ENCODE measurements around the gene SPRTN.

The SPRTN gene

GRCh38 chr1:231338270-231339128 lies at the start of gene SPRTN:
TSS of gene SPRTN (plus strand) at chr1:231338293. CDS start at chr1:231338384, 91 bp downstream.
- no peak for DNase-seq (ENCODE audit: extremely low read depth, low read depth)
- no peak for TF ChIP-seq CTCF (IDR thresholded peaks at IDR 0.05; ENCODE audit: low read depth, low read length)

DNA sequence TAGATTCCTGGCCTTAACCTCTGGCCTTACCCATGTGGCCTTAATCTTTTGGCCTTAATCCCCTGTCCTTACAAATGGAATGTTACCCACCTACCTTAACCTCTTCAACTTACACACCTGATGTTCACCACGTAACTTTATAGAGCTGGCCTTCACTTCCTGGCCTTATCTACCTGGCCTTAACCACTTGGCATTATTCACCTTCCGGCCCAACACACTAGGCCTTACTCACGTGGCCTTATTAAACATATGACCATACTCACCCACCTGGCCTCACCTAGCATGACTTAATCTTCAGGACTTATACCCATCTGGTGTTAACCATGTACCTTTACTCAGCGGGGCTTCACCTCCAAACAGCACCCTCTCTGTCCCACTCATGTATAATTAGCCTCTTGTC lies 42.2 kb upstream of the SPRTN start:
- TF ChIP-seq CTCF (IDR thresholded peaks at IDR 0.05; ENCODE audit: low read depth, low read length) = no peak
- no peak for DNase-seq (ENCODE audit: extremely low read depth, low read depth)

GRCh38 chr1:231301990-231302389 lies 36.1 kb upstream of the SPRTN start:
- TF ChIP-seq CTCF (IDR thresholded peaks at IDR 0.05; ENCODE audit: low read depth, low read length) = no peak
- no peak for DNase-seq (ENCODE audit: extremely low read depth, low read depth)

DNA sequence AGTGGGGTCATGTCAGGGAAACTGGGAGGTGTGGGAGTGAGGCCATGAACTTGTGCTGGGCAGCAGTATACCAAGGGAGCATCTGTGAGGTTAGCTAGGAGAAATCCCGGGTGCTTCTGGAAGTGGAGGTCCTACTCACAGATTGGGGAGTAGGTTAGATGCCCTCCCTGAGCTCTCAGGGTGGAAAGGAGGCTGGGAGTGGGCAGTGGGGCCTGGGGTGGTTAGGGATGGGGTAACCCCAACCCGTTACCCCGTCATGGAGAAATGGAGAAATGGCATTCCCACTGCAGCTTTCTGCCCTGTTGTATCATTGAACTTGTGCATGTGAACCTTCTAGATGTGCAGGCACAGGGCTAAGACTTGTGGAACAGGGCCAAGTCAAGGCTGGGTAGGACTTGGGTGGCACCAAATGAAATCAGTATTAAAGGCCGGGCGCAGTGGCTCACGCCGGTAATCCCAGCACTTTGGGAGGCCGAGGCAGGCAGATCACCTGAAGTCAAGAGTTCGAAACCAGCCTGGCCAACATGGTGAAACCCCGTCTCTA lies 27.6 kb upstream of the SPRTN start:
- no peak for DNase-seq (ENCODE audit: extremely low read depth, low read depth)
- TF ChIP-seq CTCF (IDR thresholded peaks at IDR 0.05; ENCODE audit: low read depth, low read length) = no peak

- no peak for DNase-seq (ENCODE audit: extremely low read depth, low read depth)
- no peak for TF ChIP-seq CTCF (IDR thresholded peaks at IDR 0.05; ENCODE audit: low read depth, low read length)
These were observed 26.2 kb upstream of the SPRTN start for GRCh38 chr1:231311720-231312431.

DNA sequence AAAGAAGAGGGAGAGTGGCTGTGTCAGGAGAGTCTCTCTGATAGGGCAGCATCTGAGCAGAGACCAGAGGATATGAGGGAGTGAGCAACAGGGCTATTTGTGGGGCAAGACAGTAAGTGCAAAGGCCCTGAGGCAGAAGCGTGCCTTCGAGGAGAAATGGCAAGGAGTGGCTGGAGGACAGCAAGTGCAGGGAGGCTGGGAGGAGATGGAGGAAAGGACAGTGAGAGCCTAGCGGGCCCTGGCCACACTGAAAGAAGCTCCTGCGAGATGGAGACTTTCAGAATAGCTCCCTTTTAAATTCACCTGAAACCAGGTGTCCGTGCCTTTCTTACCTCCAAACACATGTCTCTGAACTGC lies 25.7 kb upstream of the SPRTN start:
- no peak for DNase-seq (ENCODE audit: extremely low read depth, low read depth)
- TF ChIP-seq CTCF (IDR thresholded peaks at IDR 0.05; ENCODE audit: low read depth, low read length) = no peak

DNA sequence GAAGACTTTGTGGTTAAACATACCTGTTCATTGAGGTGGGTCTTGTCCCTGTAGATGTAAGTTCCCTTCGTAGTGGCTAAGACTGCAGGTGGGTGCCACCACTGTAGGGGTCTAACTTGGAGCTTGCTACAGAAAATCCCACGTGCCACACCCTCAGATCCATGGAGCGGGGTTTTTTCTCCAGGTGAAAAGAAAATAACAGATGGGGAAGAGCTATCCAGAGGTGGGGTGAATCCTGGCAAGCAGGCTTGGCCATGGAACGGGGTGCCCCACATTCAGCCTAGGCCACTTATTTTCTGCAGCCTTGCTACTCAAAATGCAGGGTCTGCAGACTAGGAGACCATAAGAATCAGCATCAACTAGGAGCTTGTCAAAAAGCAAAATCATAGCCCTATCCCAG lies 24.4 kb upstream of the SPRTN start:
- no peak for DNase-seq (ENCODE audit: extremely low read depth, low read depth)
- TF ChIP-seq CTCF (IDR thresholded peaks at IDR 0.05; ENCODE audit: low read depth, low read length) = no peak
